ENCODE results near the gene LYRM7. TPM values are rescaled to one million over a fixed set of nuclear protein-coding genes. Genes with fewer than 3 reads are reported as not detected.

The LYRM7 gene
- total and polyA plus RNA-seq, 2 experiments from 2014 or later = 8.5 to 27.5 TPM

- no peaks in the 10 kb centered on the region for H4K20me1 ChIP-seq (ENCODE audit: insufficient read depth)
- DNase-seq = no peak
- H3K9ac ChIP-seq = no peak overlapping the region
- no peaks in the 10 kb centered on the region for H3K79me2 ChIP-seq (ENCODE audit: insufficient read depth)
- H3K4me2 ChIP-seq (ENCODE audit: unreplicated experiment) = no peak overlapping the region
- H3K27ac ChIP-seq = no peak overlapping the region
- no peaks in the 10 kb centered on the region for H3K27me3 ChIP-seq (replicated peaks; ENCODE audit: insufficient read depth)
- H3K9me3 ChIP-seq (ENCODE audit: low read depth) = no peaks in the 10 kb centered on the region
- H3K9me2 ChIP-seq (ENCODE audit: insufficient read depth) = no peaks in the 10 kb centered on the region
- H2AFZ ChIP-seq = no peak overlapping the region
- 69 to 74% methylated on average over 10 of the region's 10 CpGs for WGBS, 2 experiments (ENCODE audit: low coverage in 1 of 2, low lambda C conversion rate in 2 of 2, missing lambda C conversion rate in 2 of 2)
- peaks cover 18% of the 10 kb centered on the region for H3K4me1 ChIP-seq (ENCODE audit: insufficient read depth)
- in situ Hi-C loops (cut with MboI) = no loop called here
- no peak overlapping the region for H3K4me3 ChIP-seq
- TF ChIP-seq EZH2phosphoT487 (IDR thresholded peaks at IDR 0.05; ENCODE audit: insufficient read depth, low read depth) = no peak
- TF ChIP-seq EZH2 (IDR thresholded peaks at IDR 0.05; ENCODE audit: insufficient read depth, poor library complexity, severe bottlenecking) = no peak
- peaks cover 9% of the 10 kb centered on the region; the same call in 1 of the 2 replicates for H3F3A ChIP-seq (ENCODE audit: insufficient read depth)
- no peaks in the 10 kb centered on the region for H3K36me3 ChIP-seq (ENCODE audit: low read depth)
Observed at GRCh38 chr5:131221008-131221703, 50.4 kb downstream of the LYRM7 start.

GRCh38 chr5:131221888-131222287 lies 51.1 kb downstream of the LYRM7 start:
- peak; percentile 64 for DNase-seq
- H3K4me1 ChIP-seq (ENCODE audit: insufficient read depth) = peaks cover 18% of the 10 kb centered on the region
- in situ Hi-C loops (cut with MboI) = no loop called here
- H3K36me3 ChIP-seq (ENCODE audit: low read depth) = no peaks in the 10 kb centered on the region
- no peak overlapping the region for H2AFZ ChIP-seq
- no peaks in the 10 kb centered on the region for H3K9me3 ChIP-seq (ENCODE audit: low read depth)
- H3K27ac ChIP-seq = no peak overlapping the region
- no peaks in the 10 kb centered on the region for H3K9me2 ChIP-seq (ENCODE audit: insufficient read depth)
- H3K4me3 ChIP-seq = no peak overlapping the region
- peaks cover 9% of the 10 kb centered on the region; the same call in 1 of the 2 replicates for H3F3A ChIP-seq (ENCODE audit: insufficient read depth)
- TF ChIP-seq EZH2phosphoT487 (IDR thresholded peaks at IDR 0.05; ENCODE audit: insufficient read depth, low read depth) (no peak), EZH2 (IDR thresholded peaks at IDR 0.05; ENCODE audit: insufficient read depth, poor library complexity, severe bottlenecking) (no peak)
- H3K9ac ChIP-seq = no peak overlapping the region
- no peak overlapping the region for H3K4me2 ChIP-seq (ENCODE audit: unreplicated experiment)
- no peaks in the 10 kb centered on the region for H3K27me3 ChIP-seq (replicated peaks; ENCODE audit: insufficient read depth)
- no peaks in the 10 kb centered on the region for H3K79me2 ChIP-seq (ENCODE audit: insufficient read depth)
- no peaks in the 10 kb centered on the region for H4K20me1 ChIP-seq (ENCODE audit: insufficient read depth)

GRCh38 chr5:131222731-131223130 lies 52.0 kb downstream of the LYRM7 start:
- TF ChIP-seq EZH2 (IDR thresholded peaks at IDR 0.05; ENCODE audit: insufficient read depth, poor library complexity, severe bottlenecking) (no peak), EZH2phosphoT487 (IDR thresholded peaks at IDR 0.05; ENCODE audit: insufficient read depth, low read depth) (no peak)
- no peaks in the 10 kb centered on the region for H3K27me3 ChIP-seq (replicated peaks; ENCODE audit: insufficient read depth)
- no peak overlapping the region for H3K9ac ChIP-seq
- in situ Hi-C loops (cut with MboI) = no loop called here
- H2AFZ ChIP-seq = no peak overlapping the region
- H3F3A ChIP-seq (ENCODE audit: insufficient read depth) = peaks cover 9% of the 10 kb centered on the region; the same call in 1 of the 2 replicates
- no peak overlapping the region for H3K4me3 ChIP-seq
- no peak overlapping the region for H3K4me2 ChIP-seq (ENCODE audit: unreplicated experiment)
- H3K36me3 ChIP-seq (ENCODE audit: low read depth) = no peaks in the 10 kb centered on the region
- H3K4me1 ChIP-seq (ENCODE audit: insufficient read depth) = peaks cover 18% of the 10 kb centered on the region
- H3K27ac ChIP-seq = no peak overlapping the region
- no peaks in the 10 kb centered on the region for H3K9me3 ChIP-seq (ENCODE audit: low read depth)
- H4K20me1 ChIP-seq (ENCODE audit: insufficient read depth) = no peaks in the 10 kb centered on the region
- no peak for DNase-seq
- H3K9me2 ChIP-seq (ENCODE audit: insufficient read depth) = no peaks in the 10 kb centered on the region
- H3K79me2 ChIP-seq (ENCODE audit: insufficient read depth) = no peaks in the 10 kb centered on the region

- WGBS, 2 experiments (ENCODE audit: low coverage in 1 of 2, low lambda C conversion rate in 2 of 2, missing lambda C conversion rate in 2 of 2) = 44 to 57% methylated on average over 2 of the region's 2 CpGs
- DNase-seq = no peak
- in situ Hi-C loops (cut with MboI) = no loop called here
Observed at GRCh38 chr5:131223751-131224386, 53.1 kb downstream of the LYRM7 start.

More at GRCh38 chr5:131223751-131224386, 53.1 kb downstream of the LYRM7 start:
- H3K9me2 ChIP-seq (ENCODE audit: insufficient read depth) = no peaks in the 10 kb centered on the region
- peaks cover 9% of the 10 kb centered on the region; the same call in 1 of the 2 replicates for H3F3A ChIP-seq (ENCODE audit: insufficient read depth)
- H4K20me1 ChIP-seq (ENCODE audit: insufficient read depth) = no peaks in the 10 kb centered on the region
- no peaks in the 10 kb centered on the region for H3K79me2 ChIP-seq (ENCODE audit: insufficient read depth)
- H3K4me1 ChIP-seq (ENCODE audit: insufficient read depth) = peaks cover 18% of the 10 kb centered on the region
- H2AFZ ChIP-seq = no peak overlapping the region
- no peak overlapping the region for H3K27ac ChIP-seq
- H3K36me3 ChIP-seq (ENCODE audit: low read depth) = no peaks in the 10 kb centered on the region
- no peaks in the 10 kb centered on the region for H3K9me3 ChIP-seq (ENCODE audit: low read depth)
- TF ChIP-seq EZH2 (IDR thresholded peaks at IDR 0.05; ENCODE audit: insufficient read depth, poor library complexity, severe bottlenecking) = no peak
- no peak for TF ChIP-seq EZH2phosphoT487 (IDR thresholded peaks at IDR 0.05; ENCODE audit: insufficient read depth, low read depth)
- H3K9ac ChIP-seq = no peak overlapping the region
- H3K27me3 ChIP-seq (replicated peaks; ENCODE audit: insufficient read depth) = no peaks in the 10 kb centered on the region
- no peak overlapping the region for H3K4me2 ChIP-seq (ENCODE audit: unreplicated experiment)
- H3K4me3 ChIP-seq = no peak overlapping the region

Data from GM23248 (cell line).